HPDE6-E6E7 (cell line): ENCODE measurements around the gene ZMYND19.
"Not testable (repeated sequence)": the region's sequence is repeated elsewhere in the genome, so short reads cannot be mapped to it uniquely, and the experiment has no call there.

Experiments
- DNase-seq: peaks from one replicate; pipeline ENCODE4 v3.0.0; 2011; ENCODE audit warnings: missing footprints; ENCODE audit errors: extremely low spot score

Gene ZMYND19

GRCh38 chr9:137590469-137591383 lies at the start of gene ZMYND19:
ZMYND19 (minus strand) TSS chr9:137590512; CDS start chr9:137590263, 249 bp downstream.
- peak; percentile 97 for DNase-seq

GRCh38 chr9:137639303-137640051 lies 49.2 kb upstream of the ZMYND19 start:
- no peak for DNase-seq

GRCh38 chr9:137638680-137639079 lies 48.4 kb upstream of the ZMYND19 start:
- DNase-seq, result no peak

- no peak for DNase-seq
Observed at GRCh38 chr9:137634016-137634415, 43.7 kb upstream of the ZMYND19 start.

- DNase-seq, result no peak
Observed at GRCh38 chr9:137632230-137633161, 42.2 kb upstream of the ZMYND19 start.

GRCh38 chr9:137631345-137632229 lies 41.3 kb upstream of the ZMYND19 start:
- DNase-seq, result no peak

GRCh38 chr9:137630679-137631078 lies 40.4 kb upstream of the ZMYND19 start:
- DNase-seq, result no peak

GRCh38 chr9:137630126-137630525 lies 39.8 kb upstream of the ZMYND19 start:
- no peak for DNase-seq

GRCh38 chr9:137627406-137627805 lies 37.1 kb upstream of the ZMYND19 start:
- DNase-seq, result not testable (repeated sequence)

- no peak for DNase-seq
Observed at GRCh38 chr9:137626464-137626863, 36.2 kb upstream of the ZMYND19 start.

GRCh38 chr9:137622211-137622610 lies 31.9 kb upstream of the ZMYND19 start:
- DNase-seq, result not testable (repeated sequence)

GRCh38 chr9:137621131-137621757 lies 30.9 kb upstream of the ZMYND19 start:
- no peak for DNase-seq

GRCh38 chr9:137620581-137620980 lies 30.3 kb upstream of the ZMYND19 start:
- no peak for DNase-seq

- DNase-seq, result no peak
Observed at GRCh38 chr9:137620048-137620405, 29.7 kb upstream of the ZMYND19 start.

- no peak for DNase-seq
Observed at GRCh38 chr9:137619240-137620047, 29.1 kb upstream of the ZMYND19 start.

- peak; percentile 86 for DNase-seq
Observed at GRCh38 chr9:137618105-137619067, 28.1 kb upstream of the ZMYND19 start, which contains the start of gene EHMT1. EHMT1 (plus strand) TSS chr9:137619005; CDS start chr9:137619029, 24 bp downstream.

- DNase-seq, result no peak
Observed at GRCh38 chr9:137615387-137615871, 25.1 kb upstream of the ZMYND19 start.
